GM06990 (cell line): Measurements from ENCODE around the gene MRGPRF.

Source experiments
- DNase-seq: peaks from one replicate; pipeline ENCODE4 v3.0.0-alpha.2; 2011; ENCODE audit not compliant: insufficient read length; ENCODE audit errors: extremely low read depth
- H3K27me3 ChIP-seq: replicated peaks from 2 replicates; pipeline ENCODE4 v1.6.0; 2011; ENCODE audit warnings: low read length; ENCODE audit not compliant: control insufficient read depth, insufficient read depth
- H3K36me3 ChIP-seq: 2 replicates; pipeline ENCODE4 v1.5.1; 2011; ENCODE audit warnings: low read length; ENCODE audit not compliant: control insufficient read depth, insufficient read depth
- H3K4me3 ChIP-seq: replicated peaks from 2 replicates; pipeline ENCODE4 v1.5.1; 2011; ENCODE audit warnings: low read depth, mild to moderate bottlenecking, control low read depth, low read length
- TF ChIP-seq, protein P1 (sequence below): IDR thresholded peaks from 2 replicates; pipeline ENCODE4 v1.5.1; 2011; ENCODE audit warnings: low read length, control low read depth, mild to moderate bottlenecking, inconsistent platforms; ENCODE audit not compliant: insufficient read depth, poor library complexity, severe bottlenecking

The MRGPRF gene

DNA sequence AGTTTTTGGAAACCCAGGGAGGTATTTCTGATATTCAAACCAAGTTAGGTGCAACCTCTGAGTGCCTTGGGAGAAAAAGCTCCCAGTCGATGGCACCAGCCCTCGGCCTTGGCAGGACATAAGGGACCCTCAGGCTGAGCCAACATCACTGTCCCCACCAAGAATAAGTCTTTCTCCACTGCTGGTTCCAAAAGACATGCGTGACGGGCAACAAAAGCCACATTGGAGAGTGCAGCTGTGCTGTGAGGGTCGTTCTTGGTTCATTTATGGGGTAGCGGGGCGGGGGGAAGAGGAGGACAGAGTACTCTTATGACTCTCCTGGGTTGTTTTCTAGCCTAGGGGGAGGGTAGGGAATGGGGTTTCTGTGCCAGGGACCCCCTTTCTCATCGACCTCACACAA lies 24.5 kb upstream of the MRGPRF start:
- Histone ChIP-seq H3K4me3 (no peak overlapping the region), H3K27me3 (no peaks in the 10 kb centered on the region), H3K36me3 (no peaks in the 10 kb centered on the region)
- no peak for DNase-seq
- TF ChIP-seq, protein P1, sequence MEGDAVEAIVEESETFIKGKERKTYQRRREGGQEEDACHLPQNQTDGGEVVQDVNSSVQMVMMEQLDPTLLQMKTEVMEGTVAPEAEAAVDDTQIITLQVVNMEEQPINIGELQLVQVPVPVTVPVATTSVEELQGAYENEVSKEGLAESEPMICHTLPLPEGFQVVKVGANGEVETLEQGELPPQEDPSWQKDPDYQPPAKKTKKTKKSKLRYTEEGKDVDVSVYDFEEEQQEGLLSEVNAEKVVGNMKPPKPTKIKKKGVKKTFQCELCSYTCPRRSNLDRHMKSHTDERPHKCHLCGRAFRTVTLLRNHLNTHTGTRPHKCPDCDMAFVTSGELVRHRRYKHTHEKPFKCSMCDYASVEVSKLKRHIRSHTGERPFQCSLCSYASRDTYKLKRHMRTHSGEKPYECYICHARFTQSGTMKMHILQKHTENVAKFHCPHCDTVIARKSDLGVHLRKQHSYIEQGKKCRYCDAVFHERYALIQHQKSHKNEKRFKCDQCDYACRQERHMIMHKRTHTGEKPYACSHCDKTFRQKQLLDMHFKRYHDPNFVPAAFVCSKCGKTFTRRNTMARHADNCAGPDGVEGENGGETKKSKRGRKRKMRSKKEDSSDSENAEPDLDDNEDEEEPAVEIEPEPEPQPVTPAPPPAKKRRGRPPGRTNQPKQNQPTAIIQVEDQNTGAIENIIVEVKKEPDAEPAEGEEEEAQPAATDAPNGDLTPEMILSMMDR = no peak

DNA sequence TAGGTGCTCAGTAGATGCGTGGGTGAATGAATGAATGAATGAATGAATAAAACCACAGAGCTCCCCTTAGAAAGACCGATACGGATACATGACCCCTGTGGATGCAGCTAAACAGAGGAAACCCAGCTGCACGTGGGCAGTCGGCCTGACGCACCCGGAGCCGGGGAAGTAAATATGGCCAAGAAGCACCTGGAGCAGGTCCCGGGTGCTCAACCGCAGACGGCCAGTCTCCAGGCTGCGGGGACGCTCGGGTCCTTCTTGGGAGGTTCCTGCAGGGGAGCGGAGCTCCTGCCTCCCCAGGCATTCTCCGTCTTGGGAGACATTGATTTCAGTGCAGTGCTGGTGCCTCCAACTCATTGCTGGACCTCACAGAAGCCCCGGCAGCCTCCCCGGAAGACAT lies 24.0 kb upstream of the MRGPRF start:
- Histone ChIP-seq H3K27me3 (no peaks in the 10 kb centered on the region), H3K4me3 (no peak overlapping the region), H3K36me3 (no peaks in the 10 kb centered on the region)
- TF ChIP-seq, protein P1 = no peak
- no peak for DNase-seq

DNA sequence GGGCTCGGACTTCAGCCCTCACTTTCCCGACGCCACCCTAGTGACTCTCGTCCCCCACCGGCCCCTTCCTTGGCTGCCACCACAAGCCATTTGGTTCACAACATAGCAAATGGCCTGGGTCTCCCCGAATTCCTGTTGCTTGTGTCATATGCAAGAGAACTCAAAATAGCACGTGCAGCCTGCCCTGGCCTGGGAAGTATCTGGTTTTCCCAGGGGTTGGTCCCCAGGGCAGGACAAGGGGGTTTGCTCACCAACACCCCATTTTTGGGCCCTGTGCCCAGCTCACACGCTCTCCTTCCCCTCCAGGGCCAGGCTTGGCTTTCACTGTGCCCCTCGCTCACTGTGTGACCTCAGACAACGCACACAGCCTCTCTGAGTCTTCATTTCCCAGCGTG lies 22.9 kb upstream of the MRGPRF start:
- no peaks in the 10 kb centered on the region for H3K36me3 ChIP-seq
- H3K4me3 ChIP-seq = no peak overlapping the region
- TF ChIP-seq, protein P1 = no peak
- DNase-seq = no peak
- no peaks in the 10 kb centered on the region; the same call in 1 of the 2 replicates for H3K27me3 ChIP-seq

DNA sequence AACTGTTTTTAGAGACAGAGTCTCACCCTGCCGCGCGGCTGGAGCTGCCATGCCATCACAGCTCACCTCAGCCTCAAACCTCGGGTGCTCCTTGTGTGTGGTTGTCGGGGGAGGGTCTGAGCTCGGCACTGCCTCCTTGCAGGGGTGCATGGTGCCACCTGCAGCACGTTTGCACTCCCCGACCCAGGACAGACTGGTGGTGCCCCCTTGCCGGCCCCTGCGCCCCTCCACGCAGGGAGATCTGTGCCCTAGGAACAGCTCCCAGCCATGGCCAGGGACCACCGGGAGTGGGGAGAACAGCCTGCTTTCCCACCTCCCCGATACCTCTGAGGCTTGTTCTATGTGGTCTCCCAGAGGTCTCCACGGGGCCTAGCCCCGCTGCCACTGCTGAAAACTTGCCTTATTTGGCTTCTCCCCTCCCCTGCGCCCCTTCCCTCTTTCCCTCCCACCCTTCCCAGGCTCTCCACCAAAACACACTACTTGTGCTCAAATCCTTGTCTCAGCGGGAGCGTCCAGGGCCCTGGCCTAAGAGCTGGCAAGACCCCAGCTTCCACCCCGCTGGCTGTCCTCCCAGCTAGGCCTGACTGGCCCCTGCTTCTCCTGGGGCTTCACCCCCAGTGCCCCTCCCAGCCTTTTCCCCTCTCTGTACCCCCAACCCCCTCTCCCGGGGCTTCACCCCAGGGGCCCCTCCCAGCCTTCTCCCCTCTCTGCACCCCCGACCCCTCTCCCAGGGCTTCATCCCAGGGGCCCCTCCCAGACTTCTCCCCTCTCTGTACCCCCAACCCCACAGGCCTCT lies 22.3 kb upstream of the MRGPRF start:
- Histone ChIP-seq H3K27me3 (no peaks in the 10 kb centered on the region; the same call in 1 of the 2 replicates), H3K4me3 (no peak overlapping the region), H3K36me3 (no peaks in the 10 kb centered on the region)
- TF ChIP-seq, protein P1 = no peak
- no peak for DNase-seq

DNA sequence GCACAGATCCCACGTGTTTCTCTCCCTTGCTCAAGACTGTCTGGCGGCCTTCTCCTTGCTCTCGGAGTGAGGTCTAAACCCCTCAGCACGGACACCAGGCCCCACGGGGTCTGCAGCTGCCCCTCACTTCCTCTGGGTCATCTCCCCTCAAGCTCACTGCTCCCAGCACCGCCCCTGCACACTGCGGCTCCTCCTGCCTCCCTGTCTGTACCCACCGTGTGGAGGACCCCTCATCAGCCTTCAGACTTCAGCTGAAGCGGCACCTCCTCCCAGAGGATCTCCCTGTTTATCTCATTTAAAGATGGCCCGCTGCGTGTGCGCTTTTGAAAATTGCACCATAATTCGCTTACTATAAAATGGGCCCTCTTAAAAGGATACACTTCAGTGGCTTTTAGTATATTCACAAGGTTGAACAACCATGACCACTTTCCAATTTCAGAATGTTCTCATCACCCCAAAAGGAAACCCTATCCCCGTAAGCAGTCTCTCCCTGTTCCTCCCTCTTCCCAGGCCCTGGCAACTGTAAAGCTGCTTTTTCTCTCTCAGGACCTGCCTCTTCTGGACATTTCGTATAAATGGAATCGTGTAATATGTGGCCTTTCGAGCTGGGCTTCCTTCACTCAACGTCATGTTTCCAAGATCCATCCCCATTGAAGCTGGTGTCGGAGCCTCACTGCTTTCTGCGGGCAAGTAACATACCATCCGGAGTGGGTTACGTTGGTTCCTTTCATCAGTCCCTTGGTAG lies 21.2 kb upstream of the MRGPRF start:
- no peak for DNase-seq
- TF ChIP-seq, protein P1 = no peak
- H3K36me3 ChIP-seq = no peaks in the 10 kb centered on the region
- no peak overlapping the region for H3K4me3 ChIP-seq
- no peaks in the 10 kb centered on the region; the same call in 1 of the 2 replicates for H3K27me3 ChIP-seq
